GM12878 (cell line): ENCODE data around the gene ZMAT3. TPM values are rescaled to one million over a fixed set of nuclear protein-coding genes. Genes with fewer than 3 reads are reported as not detected.
A peak's percentile ranks its signal among the peaks of the same experiment; 100 is the strongest.

Experiments used
- BHLHE40 ChIP-seq, 2 experiments: fragments of 450-650 bp in 1 of 2; IDR thresholded peaks; 2 replicates each; pipeline ENCODE4 v1.6.1; 2011 to 2017; ENCODE audit warnings: low read depth in 2 of 2, borderline replicate concordance in 1 of 2, improper control_type of control experiment in 1 of 2, low read length in 1 of 2, mild to moderate bottlenecking in 1 of 2
- EED ChIP-seq: sonication (generic); IDR thresholded peaks from 2 replicates; pipeline ENCODE4 v1.6.1; 2016; ENCODE audit warnings: antibody characterized with exemption, low read depth
- FOS ChIP-seq: IDR thresholded peaks from 3 replicates; pipeline ENCODE4 v1.6.1; 2011; ENCODE audit warnings: borderline replicate concordance; ENCODE audit not compliant: insufficient read length; ENCODE audit errors: extremely low read depth
- FOXK2 ChIP-seq: fragments of 450-650 bp; IDR thresholded peaks from 2 replicates; pipeline ENCODE4 v1.6.1; 2017; ENCODE audit warnings: mild to moderate bottlenecking, moderate library complexity
- FOXM1 ChIP-seq: IDR thresholded peaks from 2 replicates; pipeline ENCODE4 v1.6.1; 2012; ENCODE audit warnings: low read depth, mild to moderate bottlenecking, inconsistent platforms, low read length, moderate library complexity
- MAX ChIP-seq: IDR thresholded peaks from 2 replicates; pipeline ENCODE4 v1.6.1; 2012; ENCODE audit warnings: low read depth, low read length, improper control_type of control experiment
- MTA3 ChIP-seq: IDR thresholded peaks from 2 replicates; pipeline ENCODE4 v1.6.1; 2012; ENCODE audit warnings: low read length, inconsistent platforms, borderline replicate concordance
- NR2C1 ChIP-seq: fragments of 450-650 bp; IDR thresholded peaks from 2 replicates; pipeline ENCODE4 v1.6.1; 2017; ENCODE audit warnings: antibody characterized with exemption, mild to moderate bottlenecking, moderate library complexity
- PKNOX1 ChIP-seq: fragments of 450-650 bp; IDR thresholded peaks from 2 replicates; pipeline ENCODE4 v1.6.1; 2016; ENCODE audit warnings: mild to moderate bottlenecking
- PML ChIP-seq: IDR thresholded peaks from 2 replicates; pipeline ENCODE4 v1.6.1; 2012; ENCODE audit warnings: low read length, inconsistent platforms
- SMAD5 ChIP-seq: IDR thresholded peaks from 2 replicates; pipeline ENCODE4 v1.6.1; 2016; ENCODE audit warnings: antibody characterized with exemption, low read depth
- TCF12 ChIP-seq: IDR thresholded peaks from 2 replicates; pipeline ENCODE4 v1.6.1; 2011; ENCODE audit warnings: low read depth, mild to moderate bottlenecking, low read length
- TCF7 ChIP-seq: IDR thresholded peaks from 2 replicates; pipeline ENCODE4 v1.6.1; 2014; ENCODE audit warnings: antibody characterized with exemption, borderline replicate concordance
- ZBTB33 ChIP-seq: fragments of 450-650 bp; IDR thresholded peaks from 2 replicates; pipeline ENCODE4 v1.6.1; 2017; ENCODE audit warnings: mild to moderate bottlenecking
- polyA plus RNA-seq, 11 experiments: library from polyadenylated mRNA; depleted of rRNA in 4 of 11; unstranded in 6 of 11; stranded (reverse) in 5 of 11; fragments of >200 nt; fragmentation: Nextera tagmentation in 4 of 11; fragmentation: Illumina TruSeq in 1 of 11; extraction: Ambion mirVana in 4 of 11; extraction: Trizol in 1 of 11; gene quantifications; 1 replicate in 1 of 11; 2 replicates in 10 of 11; pipeline versions ENCODE4 v1.2.1 to v1.2.3, GENCODE V29; 2011 to 2016; ENCODE audit warnings: inconsistent platforms in 2 of 11, missing spikeins in 2 of 11, low read depth in 1 of 11
- total RNA-seq, 4 experiments: library from RNA; depleted of rRNA in 3 of 4; stranded (reverse); fragments of >200 nt in 3 of 4; fragmentation: Illumina TruSeq in 1 of 4; extraction: Trizol in 1 of 4; gene quantifications; 2 replicates each; pipeline versions ENCODE4 v1.2.1 to v1.2.3, GENCODE V29; 2013 to 2021
- TF ChIP-seq, protein P1 (sequence below): fragments of 450-650 bp; IDR thresholded peaks from 2 replicates; pipeline ENCODE4 v1.6.1; 2017; ENCODE audit warnings: mild to moderate bottlenecking, moderate library complexity
- TF ChIP-seq, protein P2 (sequence below): fragments of 450-650 bp; IDR thresholded peaks from 2 replicates; pipeline ENCODE4 v1.6.1; 2017; ENCODE audit warnings: antibody characterized with exemption, mild to moderate bottlenecking, moderate library complexity
- TF ChIP-seq, protein P3 (sequence below), 3 experiments: IDR thresholded peaks in 2 of 3; conservative IDR thresholded peaks in 1 of 3; 2 replicates each; pipeline ENCODE4 v1.5.1; 2011; ENCODE audit warnings: low read depth in 3 of 3, low read length in 3 of 3, mild to moderate bottlenecking in 3 of 3, control low read depth in 2 of 3, moderate library complexity in 2 of 3, inconsistent platforms in 1 of 3, mixed read lengths in 1 of 3; ENCODE audit not compliant: control insufficient read depth in 2 of 3, insufficient read depth in 1 of 3; ENCODE audit errors: extremely low read depth in 1 of 3

Gene ZMAT3
- total and polyA plus RNA-seq, 10 of the 15 experiments (the other 5 are each of a cell fraction or from before 2014, with no cell fraction given), result 6.2 to 55.9 (median 25.8) TPM

DNA sequence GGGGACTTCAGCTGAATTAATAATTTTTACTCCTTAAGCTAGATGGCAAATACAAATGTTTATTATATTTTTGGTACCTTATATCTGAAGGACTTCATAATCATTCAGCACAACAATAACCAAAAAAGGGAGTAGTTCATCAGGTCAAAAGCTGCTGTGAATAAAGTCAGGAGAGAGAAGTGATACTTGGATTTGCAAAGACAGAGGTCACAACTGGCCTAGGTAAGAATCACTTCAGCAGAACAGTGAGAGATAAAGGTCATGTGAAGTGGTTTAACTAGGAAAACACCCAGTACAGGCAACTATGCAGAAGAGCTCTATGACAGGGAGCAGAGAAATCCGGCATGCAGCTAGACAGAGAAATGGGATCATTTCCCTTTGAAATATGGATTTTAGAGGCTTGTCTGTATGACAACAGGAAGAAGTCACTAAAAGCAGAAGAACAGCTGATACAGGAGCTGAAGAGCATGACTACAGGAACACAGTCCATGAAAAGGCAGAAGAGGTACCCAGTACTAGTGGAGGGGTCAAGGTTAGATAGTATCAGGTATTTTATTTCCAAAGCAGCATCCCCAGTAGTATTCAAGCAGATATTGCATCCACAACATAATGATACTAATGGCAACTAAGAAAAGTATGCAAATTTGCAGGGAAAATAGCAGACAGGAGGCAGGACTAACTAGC, 25.7 kb downstream of the ZMAT3 start (continued):
- TF ChIP-seq MTA3 (0 out of 2 replicates have a peak, but pooled peaks have one; percentile 44), EED (no peak; the same call in 1 of the 2 replicates), SMAD5 (no peak), FOS (no peak), FOXK2 (no peak), PML (no peak), MAX (no peak), FOXM1 (0 out of 2 replicates have a peak, but pooled peaks have one; percentile 30), TCF7 (no peak), PKNOX1 (no peak), ZBTB33 (no peak), NR2C1 (peak; percentile 60; the same call in 1 of the 2 replicates), BHLHE40 (IDR thresholded peaks at IDR 0.05; ENCODE audit: borderline replicate concordance in 1 of 2, low read depth in 2 of 2, low read length in 1 of 2) (peak; percentile 50 to 58; a peak in 2 of 4 replicates), TCF12 (no peak)
- TF ChIP-seq, protein P1, sequence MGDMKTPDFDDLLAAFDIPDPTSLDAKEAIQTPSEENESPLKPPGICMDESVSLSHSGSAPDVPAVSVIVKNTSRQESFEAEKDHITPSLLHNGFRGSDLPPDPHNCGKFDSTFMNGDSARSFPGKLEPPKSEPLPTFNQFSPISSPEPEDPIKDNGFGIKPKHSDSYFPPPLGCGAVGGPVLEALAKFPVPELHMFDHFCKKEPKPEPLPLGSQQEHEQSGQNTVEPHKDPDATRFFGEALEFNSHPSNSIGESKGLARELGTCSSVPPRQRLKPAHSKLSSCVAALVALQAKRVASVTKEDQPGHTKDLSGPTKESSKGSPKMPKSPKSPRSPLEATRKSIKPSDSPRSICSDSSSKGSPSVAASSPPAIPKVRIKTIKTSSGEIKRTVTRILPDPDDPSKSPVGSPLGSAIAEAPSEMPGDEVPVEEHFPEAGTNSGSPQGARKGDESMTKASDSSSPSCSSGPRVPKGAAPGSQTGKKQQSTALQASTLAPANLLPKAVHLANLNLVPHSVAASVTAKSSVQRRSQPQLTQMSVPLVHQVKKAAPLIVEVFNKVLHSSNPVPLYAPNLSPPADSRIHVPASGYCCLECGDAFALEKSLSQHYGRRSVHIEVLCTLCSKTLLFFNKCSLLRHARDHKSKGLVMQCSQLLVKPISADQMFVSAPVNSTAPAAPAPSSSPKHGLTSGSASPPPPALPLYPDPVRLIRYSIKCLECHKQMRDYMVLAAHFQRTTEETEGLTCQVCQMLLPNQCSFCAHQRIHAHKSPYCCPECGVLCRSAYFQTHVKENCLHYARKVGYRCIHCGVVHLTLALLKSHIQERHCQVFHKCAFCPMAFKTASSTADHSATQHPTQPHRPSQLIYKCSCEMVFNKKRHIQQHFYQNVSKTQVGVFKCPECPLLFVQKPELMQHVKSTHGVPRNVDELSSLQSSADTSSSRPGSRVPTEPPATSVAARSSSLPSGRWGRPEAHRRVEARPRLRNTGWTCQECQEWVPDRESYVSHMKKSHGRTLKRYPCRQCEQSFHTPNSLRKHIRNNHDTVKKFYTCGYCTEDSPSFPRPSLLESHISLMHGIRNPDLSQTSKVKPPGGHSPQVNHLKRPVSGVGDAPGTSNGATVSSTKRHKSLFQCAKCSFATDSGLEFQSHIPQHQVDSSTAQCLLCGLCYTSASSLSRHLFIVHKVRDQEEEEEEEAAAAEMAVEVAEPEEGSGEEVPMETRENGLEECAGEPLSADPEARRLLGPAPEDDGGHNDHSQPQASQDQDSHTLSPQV, result no peak
- TF ChIP-seq, protein P2, sequence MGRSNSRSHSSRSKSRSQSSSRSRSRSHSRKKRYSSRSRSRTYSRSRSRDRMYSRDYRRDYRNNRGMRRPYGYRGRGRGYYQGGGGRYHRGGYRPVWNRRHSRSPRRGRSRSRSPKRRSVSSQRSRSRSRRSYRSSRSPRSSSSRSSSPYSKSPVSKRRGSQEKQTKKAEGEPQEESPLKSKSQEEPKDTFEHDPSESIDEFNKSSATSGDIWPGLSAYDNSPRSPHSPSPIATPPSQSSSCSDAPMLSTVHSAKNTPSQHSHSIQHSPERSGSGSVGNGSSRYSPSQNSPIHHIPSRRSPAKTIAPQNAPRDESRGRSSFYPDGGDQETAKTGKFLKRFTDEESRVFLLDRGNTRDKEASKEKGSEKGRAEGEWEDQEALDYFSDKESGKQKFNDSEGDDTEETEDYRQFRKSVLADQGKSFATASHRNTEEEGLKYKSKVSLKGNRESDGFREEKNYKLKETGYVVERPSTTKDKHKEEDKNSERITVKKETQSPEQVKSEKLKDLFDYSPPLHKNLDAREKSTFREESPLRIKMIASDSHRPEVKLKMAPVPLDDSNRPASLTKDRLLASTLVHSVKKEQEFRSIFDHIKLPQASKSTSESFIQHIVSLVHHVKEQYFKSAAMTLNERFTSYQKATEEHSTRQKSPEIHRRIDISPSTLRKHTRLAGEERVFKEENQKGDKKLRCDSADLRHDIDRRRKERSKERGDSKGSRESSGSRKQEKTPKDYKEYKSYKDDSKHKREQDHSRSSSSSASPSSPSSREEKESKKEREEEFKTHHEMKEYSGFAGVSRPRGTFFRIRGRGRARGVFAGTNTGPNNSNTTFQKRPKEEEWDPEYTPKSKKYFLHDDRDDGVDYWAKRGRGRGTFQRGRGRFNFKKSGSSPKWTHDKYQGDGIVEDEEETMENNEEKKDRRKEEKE, result no peak
- TF ChIP-seq, protein P3, sequence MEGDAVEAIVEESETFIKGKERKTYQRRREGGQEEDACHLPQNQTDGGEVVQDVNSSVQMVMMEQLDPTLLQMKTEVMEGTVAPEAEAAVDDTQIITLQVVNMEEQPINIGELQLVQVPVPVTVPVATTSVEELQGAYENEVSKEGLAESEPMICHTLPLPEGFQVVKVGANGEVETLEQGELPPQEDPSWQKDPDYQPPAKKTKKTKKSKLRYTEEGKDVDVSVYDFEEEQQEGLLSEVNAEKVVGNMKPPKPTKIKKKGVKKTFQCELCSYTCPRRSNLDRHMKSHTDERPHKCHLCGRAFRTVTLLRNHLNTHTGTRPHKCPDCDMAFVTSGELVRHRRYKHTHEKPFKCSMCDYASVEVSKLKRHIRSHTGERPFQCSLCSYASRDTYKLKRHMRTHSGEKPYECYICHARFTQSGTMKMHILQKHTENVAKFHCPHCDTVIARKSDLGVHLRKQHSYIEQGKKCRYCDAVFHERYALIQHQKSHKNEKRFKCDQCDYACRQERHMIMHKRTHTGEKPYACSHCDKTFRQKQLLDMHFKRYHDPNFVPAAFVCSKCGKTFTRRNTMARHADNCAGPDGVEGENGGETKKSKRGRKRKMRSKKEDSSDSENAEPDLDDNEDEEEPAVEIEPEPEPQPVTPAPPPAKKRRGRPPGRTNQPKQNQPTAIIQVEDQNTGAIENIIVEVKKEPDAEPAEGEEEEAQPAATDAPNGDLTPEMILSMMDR (IDR thresholded peaks at IDR 0.05 in 2 of 3, conservative IDR thresholded peaks at IDR 0.05 in 1 of 3; ENCODE audit: control insufficient read depth in 2 of 3, extremely low read depth in 1 of 3, insufficient read depth in 1 of 3, low read depth in 3 of 3, low read length in 3 of 3), result no peak
